Measurements from ENCODE around the gene PRSS23.
"Not testable (repeated sequence)": the region's sequence is repeated elsewhere in the genome, so short reads cannot be mapped to it uniquely, and the experiment has no call there.

PRSS23 gene

GRCh38 chr11:86765203-86765602 lies 35.1 kb upstream of the PRSS23 start:
- H3K4me3 ChIP-seq (ENCODE audit: low read depth, low read length): no peak overlapping the region
- no peak for DNase-seq (ENCODE audit: low read depth)
- no peak for TF ChIP-seq CTCF (IDR thresholded peaks at IDR 0.05; ENCODE audit: insufficient read depth, low read depth, low read length, missing control alignments)

- no peak overlapping the region for H3K4me3 ChIP-seq (ENCODE audit: low read depth, low read length)
- TF ChIP-seq CTCF (IDR thresholded peaks at IDR 0.05; ENCODE audit: insufficient read depth, low read depth, low read length, missing control alignments): no peak
- no peak for DNase-seq (ENCODE audit: low read depth)
These were observed 34.5 kb upstream of the PRSS23 start for GRCh38 chr11:86765878-86766277.

- DNase-seq (ENCODE audit: low read depth): no peak
- no peak for TF ChIP-seq CTCF (IDR thresholded peaks at IDR 0.05; ENCODE audit: insufficient read depth, low read depth, low read length, missing control alignments)
- no peak overlapping the region for H3K4me3 ChIP-seq (ENCODE audit: low read depth, low read length)
These were observed 31.1 kb upstream of the PRSS23 start for GRCh38 chr11:86769219-86769618.

GRCh38 chr11:86770473-86771027 lies 29.8 kb upstream of the PRSS23 start:
- not testable (repeated sequence) for DNase-seq (ENCODE audit: low read depth); H3K4me3 ChIP-seq (ENCODE audit: low read depth, low read length)

- no peak for DNase-seq (ENCODE audit: low read depth)
- H3K4me3 ChIP-seq (ENCODE audit: low read depth, low read length): no peak overlapping the region
- no peak for TF ChIP-seq CTCF (IDR thresholded peaks at IDR 0.05; ENCODE audit: insufficient read depth, low read depth, low read length, missing control alignments)
These were observed 27.3 kb upstream of the PRSS23 start for GRCh38 chr11:86772999-86773398.

GRCh38 chr11:86773513-86774252 lies 26.7 kb upstream of the PRSS23 start:
- no peak for DNase-seq (ENCODE audit: low read depth)

GRCh38 chr11:86774417-86774816 lies 25.9 kb upstream of the PRSS23 start:
- no peak overlapping the region for H3K4me3 ChIP-seq (ENCODE audit: low read depth, low read length)
- TF ChIP-seq CTCF (IDR thresholded peaks at IDR 0.05; ENCODE audit: insufficient read depth, low read depth, low read length, missing control alignments): no peak
- DNase-seq (ENCODE audit: low read depth): no peak

More at GRCh38 chr11:86773513-86774252, 26.7 kb upstream of the PRSS23 start:
- H3K4me3 ChIP-seq (ENCODE audit: low read depth, low read length): no peak overlapping the region
- TF ChIP-seq CTCF (IDR thresholded peaks at IDR 0.05; ENCODE audit: insufficient read depth, low read depth, low read length, missing control alignments): no peak
